Activated naive CD4-positive, alpha-beta T cell treated with Interleukin-2 at 50 U/mL for 16 hours (primary cell): ENCODE data around the gene SLC16A10.

Source experiments
- DNase-seq: peaks from one replicate; pipeline ENCODE4 v3.0.0-alpha.2; 2020

The SLC16A10 gene

GRCh38 chr6:111266276-111266675, 179.0 kb downstream of the SLC16A10 start:
- DNase-seq: no peak

DNA sequence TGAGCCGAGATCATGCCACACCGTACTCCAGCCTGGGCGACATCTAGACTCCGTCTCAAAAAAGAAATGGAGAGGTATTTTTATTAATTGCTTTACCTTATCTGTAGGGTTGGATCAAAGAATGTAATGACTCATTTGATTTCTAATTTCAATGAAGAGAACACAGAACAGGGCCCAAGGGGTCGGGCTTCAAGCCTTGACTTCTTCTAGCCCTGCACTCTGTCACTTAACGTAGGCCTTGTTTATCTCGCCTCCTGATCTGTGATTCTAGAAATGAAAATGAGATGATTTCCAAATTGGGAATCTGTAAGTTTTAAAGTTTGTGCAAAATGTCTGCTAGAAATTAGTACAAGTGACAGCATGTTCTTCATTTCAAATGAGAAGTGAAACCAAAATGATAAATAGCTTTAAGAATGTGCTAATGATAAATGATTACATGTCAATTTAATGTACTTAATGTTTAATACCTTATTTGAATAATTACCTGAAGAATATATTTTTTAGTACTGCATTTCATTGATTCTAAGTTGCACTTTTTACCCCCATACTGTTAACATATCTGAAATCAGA, 180.5 kb downstream of the SLC16A10 start:
- DNase-seq: no peak

GRCh38 chr6:111269401-111269970, 182.2 kb downstream of the SLC16A10 start:
- DNase-seq: no peak

DNA sequence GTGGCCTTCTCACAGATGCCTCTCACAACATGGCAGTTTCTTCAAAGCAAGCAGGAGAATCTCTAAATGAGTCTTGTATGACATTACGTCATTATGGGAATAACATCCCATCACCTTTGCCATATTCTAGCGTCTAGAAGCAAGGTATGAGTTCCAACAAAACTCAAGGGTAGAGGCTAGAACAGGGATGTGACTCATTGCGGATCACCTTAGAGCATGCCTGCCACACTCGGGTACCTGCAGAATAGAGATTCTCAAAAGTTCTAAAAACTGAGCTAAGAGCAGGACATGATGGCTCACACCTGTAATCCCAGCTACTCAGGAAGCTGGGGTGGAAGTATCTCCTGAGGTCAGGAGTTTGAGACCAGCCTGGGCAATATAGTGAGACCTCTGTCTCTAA, 182.8 kb downstream of the SLC16A10 start:
- no peak for DNase-seq

DNA sequence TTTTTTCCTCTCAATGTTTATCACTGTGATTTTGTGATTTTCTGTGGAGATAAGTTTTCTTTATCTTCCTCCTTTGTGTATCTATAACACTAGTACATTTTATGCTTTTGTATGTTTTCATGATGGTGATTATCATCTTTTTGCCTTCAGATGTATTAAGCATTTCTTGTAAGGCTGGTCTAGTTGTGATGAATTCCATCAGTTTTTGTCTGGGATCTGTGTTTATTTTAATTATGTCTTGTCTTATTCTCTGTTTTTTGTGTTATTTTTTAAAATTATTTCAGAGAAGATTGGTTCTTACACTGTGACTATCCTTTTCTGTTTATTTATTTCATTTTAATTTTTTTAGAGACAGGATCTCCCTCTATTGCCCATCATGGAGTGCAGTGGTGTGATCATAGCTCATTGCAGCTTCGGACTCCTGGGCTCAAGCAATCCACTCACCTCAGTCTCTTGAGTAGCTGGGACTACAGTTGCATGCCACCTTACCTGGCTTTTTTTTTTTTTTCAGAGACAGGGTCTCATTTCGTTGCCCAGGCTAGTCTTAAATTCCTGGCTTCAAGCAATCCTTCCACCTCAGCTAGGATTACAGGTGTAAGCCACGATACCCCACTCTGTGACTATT, 187.4 kb downstream of the SLC16A10 start:
- DNase-seq: no peak

DNA sequence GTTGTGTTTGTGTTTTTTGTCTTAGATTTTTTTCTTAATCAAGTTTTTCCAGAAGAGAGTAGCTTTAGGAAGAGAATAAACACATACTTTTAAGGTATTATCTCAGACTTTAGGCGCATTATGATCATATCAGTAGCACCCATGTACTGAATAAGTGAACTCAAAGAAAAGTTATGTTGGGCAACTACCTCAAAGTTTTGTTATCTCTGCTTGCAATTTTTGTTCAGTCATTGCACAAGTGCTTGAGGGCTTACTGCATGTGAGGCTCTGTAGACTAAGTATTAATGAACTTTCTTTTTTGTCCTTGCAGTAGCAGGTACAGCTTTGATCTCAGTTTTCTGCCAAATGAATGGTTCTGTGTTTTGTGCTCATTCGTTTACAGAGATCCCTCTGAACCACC, 189.0 kb downstream of the SLC16A10 start:
- DNase-seq: no peak

- DNase-seq: no peak
Observed at GRCh38 chr6:111276736-111277135, 189.4 kb downstream of the SLC16A10 start.

DNA sequence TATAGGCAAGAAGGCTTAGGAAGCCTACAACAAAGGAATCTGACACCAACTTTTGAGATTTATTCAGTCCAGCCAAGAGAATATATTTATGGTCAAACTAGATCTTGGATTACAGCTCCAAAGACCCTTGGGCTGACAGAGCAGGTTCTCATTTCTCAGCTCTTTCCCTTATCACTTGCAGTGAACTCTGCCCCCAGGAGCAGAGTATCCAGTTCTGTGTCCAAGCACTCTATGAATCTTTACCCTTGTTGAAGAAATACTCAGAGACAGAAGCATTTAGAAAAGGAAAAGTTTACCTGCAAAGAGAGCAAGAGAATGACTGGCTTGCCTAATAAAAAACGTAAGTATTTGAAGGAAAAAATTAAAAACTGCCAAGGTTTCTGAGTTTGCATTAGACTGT, 190.5 kb downstream of the SLC16A10 start:
- DNase-seq: no peak

GRCh38 chr6:111278731-111279130, 191.4 kb downstream of the SLC16A10 start:
- DNase-seq: no peak

DNA sequence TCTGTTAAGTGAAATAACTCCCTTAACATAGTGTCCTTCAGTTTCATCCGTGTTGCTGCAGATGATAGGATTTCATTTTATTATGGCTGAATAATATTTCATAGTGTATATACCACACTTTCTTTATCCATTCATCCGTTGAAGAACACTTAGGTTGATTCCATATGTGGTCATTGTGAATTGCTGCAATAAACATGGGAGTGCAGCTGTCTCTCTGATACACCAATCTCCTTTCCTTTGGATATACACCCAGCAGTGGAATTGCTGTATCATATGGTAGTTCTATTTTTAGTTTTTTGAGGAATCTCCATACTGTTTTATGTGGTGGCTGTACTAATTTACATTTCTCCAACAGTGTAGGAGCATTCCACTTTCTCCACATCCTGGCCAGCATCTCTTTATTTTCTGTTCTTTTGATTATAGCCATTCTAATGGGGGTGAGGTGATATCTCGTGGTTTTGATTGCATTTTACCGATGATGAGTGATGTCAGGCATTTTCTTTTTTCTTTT, 193.2 kb downstream of the SLC16A10 start:
- no peak for DNase-seq
